Stimulated activated CD8-positive, alpha-beta memory T cell treated with anti-CD3 and anti-CD28 coated beads, Interleukin-7, amount 100 ng/mL, for 48 hours (primary cell): ENCODE measurements around the gene LINC01488.

Experiments used
- DNase-seq, 2 donors: peaks; one replicate each; pipeline ENCODE4 v3.0.0-alpha.2; 2020; ENCODE audit warnings: low read depth in 1 of 2; ENCODE audit errors: extremely low read depth in 1 of 2

LINC01488 gene

GRCh38 chr11:69504576-69505335 lies 23.3 kb downstream of the LINC01488 start:
- DNase-seq, result no peak

DNA sequence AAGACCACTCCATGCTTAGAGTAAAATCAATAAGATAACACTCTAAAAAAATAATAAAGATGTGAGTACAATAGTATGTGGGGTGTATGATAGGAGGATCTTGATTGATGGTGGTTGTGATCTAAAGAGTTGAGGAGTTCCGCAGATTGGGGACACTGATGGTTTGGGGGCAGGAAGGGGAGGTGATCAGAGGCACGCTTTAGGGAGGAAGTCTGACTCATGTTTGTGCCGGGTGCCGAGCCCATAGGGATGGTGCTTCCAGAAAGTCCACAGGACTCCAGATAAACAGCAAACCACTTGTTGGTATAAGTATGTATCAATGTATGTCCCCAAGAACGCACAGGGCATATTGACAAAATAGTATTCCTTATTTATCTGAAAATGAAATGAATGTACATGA lies 27.5 kb downstream of the LINC01488 start:
- DNase-seq, result no peak

DNA sequence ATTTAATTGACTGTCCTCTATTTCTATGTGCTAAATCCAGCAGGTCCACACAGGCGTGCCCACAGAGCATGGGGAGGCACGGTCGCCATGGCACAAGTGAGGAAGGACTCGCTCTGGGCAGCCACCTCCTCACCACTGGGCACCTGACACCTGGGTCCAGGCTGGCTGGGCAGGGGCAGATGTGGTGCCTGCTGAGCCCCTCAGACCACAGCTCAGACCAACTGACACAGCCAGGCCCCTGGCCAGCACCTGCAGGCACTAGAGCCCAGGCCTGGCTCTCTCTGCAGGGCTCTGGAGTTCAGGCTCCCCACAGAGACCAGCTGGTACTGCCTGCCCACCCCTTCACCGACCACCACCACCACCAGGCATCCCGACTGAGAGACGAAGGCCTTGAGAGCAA lies 27.9 kb downstream of the LINC01488 start:
- DNase-seq, result no peak

DNA sequence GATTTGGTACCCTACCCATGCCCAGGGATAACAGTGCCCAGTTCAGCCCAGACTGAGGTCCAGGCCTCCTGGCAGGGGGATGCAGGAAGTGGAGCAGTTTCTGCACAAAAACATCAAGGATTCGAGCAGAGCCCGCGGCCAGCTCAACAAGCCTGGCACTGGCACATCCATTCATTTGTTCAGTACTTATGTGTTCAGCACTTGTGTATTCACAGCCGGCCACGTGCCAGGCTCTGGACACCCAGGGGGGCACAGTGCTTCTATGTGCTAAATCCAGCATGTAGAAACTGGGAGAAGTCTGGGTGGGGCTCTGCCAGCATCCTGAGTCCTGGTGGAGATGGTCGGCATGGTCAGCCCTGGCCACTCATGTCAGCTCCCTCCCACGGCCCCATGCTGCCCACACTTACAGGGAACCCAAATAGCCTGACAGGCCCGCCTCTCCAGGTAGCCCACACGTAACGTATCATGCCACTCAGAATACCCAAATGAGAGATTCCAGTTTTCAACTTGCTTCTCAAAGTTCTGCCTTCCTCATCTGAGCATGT lies 28.5 kb downstream of the LINC01488 start:
- no peak for DNase-seq

- DNase-seq, result no peak
These were observed 29.3 kb downstream of the LINC01488 start for GRCh38 chr11:69510471-69511357.

DNA sequence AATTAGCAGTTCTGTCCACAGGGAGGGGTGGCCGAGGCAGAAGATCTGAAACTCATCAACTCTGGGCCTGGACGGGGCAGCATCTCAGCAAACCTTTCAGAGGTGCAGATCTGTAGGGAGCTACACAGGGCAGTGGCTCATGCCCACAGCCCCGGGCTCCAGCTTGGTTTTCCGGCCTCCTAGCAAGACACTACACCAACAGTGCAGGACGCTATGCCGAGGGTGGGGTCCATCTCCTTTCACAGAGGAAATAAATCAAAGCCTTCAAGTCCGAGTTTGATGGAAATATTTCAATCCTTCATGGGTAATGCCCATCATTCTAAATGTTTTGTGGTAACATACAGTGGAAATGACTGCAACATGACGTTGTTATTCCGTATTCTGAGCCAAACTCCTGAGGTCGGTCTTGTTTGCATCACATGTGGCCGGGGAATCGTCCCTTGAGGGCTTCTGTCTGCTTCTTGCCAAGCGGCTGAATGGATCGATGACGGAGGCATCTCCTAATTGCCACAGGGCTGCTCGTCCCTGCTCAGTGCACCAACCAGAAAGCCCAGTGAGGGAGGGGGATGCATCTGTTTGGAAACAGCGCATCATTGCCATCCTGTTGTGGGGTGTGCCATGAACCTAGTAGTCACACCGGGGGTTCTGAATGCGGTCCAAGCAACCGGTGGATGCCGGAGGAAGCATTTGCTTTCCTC lies 30.0 kb downstream of the LINC01488 start:
- DNase-seq, result no peak

GRCh38 chr11:69512136-69512535 lies 30.7 kb downstream of the LINC01488 start:
- DNase-seq, result no peak

GRCh38 chr11:69512790-69513189 lies 31.3 kb downstream of the LINC01488 start:
- no peak for DNase-seq

GRCh38 chr11:69513196-69513595 lies 31.7 kb downstream of the LINC01488 start:
- no peak for DNase-seq

DNA sequence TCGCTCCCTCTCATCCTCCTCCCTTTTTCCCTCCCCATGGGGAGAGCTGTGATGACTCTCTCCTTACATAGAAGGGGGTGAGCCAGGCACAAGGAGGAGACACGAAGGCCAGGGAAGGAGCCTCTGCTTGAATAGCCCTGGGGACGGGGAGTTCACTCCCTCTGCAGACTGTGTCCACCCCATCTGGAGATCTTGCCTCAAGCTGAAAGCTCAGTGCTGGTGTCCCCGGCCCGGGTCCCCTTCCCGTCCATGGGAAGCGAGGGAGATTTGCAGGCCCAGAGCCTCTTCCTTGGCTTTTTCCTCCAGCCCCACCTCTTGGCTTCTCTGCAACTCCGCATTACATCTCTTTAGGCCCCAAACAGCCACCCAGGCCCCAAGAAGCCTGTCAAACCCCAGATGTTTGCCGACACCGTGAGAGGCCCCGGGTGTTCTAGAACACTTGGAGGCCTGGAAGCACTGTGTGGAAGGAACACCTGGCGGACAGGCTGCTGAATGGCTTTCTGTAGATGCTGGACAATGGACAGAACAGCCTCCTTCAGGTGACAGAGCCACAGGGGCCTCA lies 32.3 kb downstream of the LINC01488 start:
- no peak for DNase-seq

- no peak for DNase-seq
These were observed 33.3 kb downstream of the LINC01488 start for GRCh38 chr11:69514771-69515170.

- no peak for DNase-seq
These were observed 34.1 kb downstream of the LINC01488 start for GRCh38 chr11:69515271-69516245.

DNA sequence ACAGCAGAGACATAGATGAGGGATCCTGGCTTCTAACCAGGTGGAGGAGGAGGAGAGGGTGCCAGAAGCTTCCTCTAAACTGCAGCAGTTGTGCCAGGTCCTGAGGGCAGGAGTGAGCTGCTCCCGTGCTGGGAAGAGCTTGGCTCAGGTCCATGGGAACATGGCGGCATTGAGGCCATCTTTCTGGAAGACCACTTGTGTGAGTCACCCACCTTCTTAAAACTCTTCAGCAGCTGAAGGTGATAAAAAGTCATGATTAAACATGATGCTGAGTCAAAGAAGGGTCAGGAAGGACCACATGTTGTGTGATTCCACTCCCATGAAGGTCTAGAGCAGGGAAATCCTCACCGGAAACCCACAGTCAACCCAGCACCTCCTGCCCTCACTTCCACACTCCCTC lies 35.1 kb downstream of the LINC01488 start:
- DNase-seq, result no peak

GRCh38 chr11:69518081-69518950 lies 36.9 kb downstream of the LINC01488 start:
- no peak for DNase-seq

DNA sequence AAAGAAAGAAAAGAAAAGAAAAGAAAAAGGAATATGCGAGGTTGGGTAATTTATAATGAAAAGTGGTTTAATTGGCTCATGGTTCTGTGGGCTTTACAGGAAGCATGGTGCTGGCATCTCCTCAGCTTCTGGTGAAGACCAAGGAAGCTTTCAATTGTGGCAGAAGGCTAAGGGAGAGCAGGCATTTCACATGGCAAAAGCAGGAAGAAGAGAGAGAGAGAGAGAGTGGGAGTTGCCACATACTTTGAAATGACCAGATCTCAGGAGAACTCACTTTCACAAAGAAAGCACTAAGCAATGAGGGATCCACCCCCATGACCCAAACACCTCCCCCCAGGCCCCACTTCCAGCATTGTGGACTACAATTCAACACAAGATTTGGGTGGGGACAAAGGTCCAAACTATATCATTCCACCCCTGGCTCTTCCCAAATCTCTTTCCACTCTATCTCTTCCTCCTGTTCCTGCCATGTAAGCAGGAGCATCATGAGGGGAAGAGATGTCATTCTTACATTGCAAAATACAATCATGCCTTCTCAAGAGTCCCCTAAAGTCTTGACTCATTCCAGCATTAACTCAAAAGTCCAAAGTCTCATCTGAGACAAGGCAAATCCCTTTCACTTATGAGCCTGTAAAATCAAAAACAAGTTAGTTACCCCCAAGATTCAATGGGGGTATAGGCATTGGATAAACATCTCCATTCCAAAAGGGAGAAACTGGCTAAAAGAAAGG lies 38.9 kb downstream of the LINC01488 start:
- DNase-seq, result no peak

GRCh38 chr11:69521457-69521856 lies 40.0 kb downstream of the LINC01488 start:
- DNase-seq, result no peak

DNA sequence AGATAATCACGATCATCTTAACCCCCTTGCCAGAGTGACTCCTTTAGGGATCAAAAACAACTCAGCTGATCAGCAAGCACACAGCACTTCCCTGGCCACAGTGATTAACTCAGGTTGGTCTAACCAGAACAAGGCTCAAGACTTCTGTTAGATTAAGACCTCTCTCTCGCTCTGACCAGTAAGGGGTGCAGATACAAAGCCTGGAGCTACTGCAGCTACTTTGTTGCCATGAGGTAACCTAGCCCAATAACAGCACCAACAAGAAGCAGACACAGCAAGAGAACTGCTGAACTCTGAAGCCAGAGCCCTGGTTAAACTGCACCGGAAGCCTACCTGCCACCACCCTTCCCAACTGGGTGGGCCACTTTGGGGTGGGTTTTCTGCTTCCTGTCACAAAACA lies 42.0 kb downstream of the LINC01488 start:
- no peak for DNase-seq

- no peak for DNase-seq
These were observed 42.9 kb downstream of the LINC01488 start for GRCh38 chr11:69524291-69524882.
